Left forelimb (tissue), 1 donor: ENCODE measurements around the gene SMAD9.
"Not testable (repeated sequence)": the region's sequence is repeated elsewhere in the genome, so short reads cannot be mapped to it uniquely, and the experiment has no call there.

Experiments used
- DNase-seq: peaks from one replicate; pipeline ENCODE4 v3.0.0-alpha.2; 2018; ENCODE audit warnings: low spot score

SMAD9 gene

DNA sequence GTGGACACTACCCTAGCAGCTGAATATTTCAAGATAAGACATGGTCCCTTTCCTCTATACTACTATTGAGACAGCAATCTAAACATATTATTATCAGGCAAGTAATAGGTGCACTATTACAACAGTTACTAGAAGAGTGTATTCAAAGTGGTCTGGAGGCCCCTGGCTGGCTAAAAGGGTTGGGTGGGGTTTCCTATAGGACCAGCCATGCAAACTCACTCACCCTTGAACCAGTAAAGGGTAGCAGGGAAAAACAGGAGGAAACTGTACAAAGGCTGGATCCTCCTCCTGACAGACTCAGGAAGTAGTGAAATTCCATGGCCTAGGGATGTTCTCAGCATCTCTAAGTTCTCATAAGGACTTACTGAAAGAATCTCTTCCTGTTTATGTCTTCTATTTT, 7.7 kb downstream of the SMAD9 start:
- DNase-seq: no peak

- no peak for DNase-seq
These were observed 9.5 kb downstream of the SMAD9 start for GRCh38 chr13:36910545-36910944.

DNA sequence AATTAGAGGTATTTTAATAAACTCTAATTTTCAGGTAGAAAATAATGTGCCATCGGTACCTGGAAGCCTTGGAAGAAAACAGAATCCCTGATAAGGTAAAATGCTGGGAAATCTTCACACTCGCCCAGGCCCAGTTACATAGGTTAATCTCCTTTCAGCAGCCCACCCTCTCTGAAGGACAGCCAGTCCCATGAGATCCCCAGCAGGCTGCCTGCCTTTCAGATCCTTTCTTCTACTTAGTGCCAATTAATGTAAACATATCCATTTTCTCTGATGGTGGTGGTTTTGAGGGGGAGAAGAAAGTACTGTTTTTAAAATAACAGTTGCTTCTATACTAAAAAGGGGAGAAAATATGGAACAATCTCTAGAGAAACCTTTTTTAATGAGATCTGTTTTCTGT, 12.2 kb downstream of the SMAD9 start:
- no peak for DNase-seq

GRCh38 chr13:36907266-36907665, 12.8 kb downstream of the SMAD9 start:
- DNase-seq: no peak

DNA sequence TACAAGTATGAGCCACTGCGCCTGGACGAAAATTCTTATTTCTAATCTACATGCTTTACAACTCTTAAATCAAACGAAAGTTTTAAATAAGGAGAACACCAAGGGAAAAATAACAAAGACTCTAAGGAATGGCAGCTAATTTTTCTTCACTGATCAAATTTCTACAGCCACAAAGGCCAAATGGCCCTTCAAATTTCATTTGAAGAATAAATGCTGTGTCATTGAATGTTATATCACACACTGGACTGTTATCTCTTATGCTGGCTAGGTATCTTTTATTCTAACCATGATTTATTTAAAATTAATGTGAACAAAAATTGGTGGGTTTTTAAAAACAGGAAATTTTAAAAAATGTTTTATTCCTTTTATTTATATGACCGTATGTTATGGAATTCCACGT, 14.1 kb downstream of the SMAD9 start:
- no peak for DNase-seq

GRCh38 chr13:36903925-36904595, 16.0 kb downstream of the SMAD9 start:
- no peak for DNase-seq

- no peak for DNase-seq
These were observed 22.9 kb downstream of the SMAD9 start for GRCh38 chr13:36897054-36897616.

DNA sequence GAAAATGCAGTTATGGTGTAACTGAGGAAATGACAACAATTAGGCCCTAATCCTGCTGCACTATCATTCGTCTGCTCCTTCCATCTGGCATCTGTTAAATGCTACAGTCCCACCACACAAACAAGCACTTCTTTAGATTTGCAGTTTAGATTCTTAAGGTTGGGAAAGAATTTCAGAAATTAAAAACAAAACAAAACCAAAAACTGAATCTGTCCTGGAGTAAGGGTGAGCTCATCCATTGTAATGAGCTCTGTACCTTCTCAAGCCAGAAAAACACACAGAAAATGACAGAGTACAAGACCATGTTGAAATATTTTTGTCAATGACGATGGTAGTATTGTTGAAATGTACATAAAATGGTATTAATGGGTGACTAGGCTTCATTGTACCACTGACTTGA, 28.3 kb downstream of the SMAD9 start:
- no peak for DNase-seq

- no peak for DNase-seq
These were observed 31.4 kb downstream of the SMAD9 start for GRCh38 chr13:36888645-36889044.

DNA sequence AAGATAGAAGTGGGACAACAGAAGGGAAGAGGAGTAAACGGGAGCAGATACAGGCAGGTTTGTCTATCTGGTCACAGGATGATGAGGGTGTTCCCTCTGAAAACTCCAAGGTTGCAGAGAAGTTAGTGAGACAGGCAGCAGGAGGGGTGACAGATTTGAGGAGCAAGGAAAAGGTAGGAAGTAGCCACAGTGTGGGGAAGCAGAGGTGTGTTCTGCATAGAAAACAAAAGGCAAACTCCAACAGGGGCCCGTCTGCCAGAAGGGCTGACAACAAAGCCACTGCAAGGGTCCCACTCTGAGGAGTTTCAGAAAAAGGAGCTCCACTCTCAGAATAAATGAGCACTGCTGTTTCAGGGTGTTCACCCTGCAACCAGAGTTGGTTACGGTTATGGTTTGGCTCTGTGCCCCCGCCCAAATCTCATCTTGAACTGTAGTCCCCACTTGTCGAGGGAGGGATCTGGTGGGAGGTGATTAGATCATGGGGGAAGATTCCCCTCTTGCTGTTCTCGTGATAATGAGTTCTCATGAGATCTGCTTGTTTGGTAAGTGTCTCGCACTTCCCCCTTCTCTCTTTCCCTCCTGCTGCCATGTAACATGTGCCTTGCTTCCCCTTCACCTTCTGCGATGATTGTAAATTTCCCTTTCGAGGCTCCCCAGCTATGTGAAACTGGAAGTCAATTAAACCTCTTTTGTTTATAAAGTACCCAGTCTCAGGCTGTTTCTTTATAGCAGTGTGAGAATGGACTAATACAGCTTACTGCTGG, 32.1 kb downstream of the SMAD9 start:
- DNase-seq: no peak

GRCh38 chr13:36885901-36886300, 34.1 kb downstream of the SMAD9 start:
- DNase-seq: no peak

DNA sequence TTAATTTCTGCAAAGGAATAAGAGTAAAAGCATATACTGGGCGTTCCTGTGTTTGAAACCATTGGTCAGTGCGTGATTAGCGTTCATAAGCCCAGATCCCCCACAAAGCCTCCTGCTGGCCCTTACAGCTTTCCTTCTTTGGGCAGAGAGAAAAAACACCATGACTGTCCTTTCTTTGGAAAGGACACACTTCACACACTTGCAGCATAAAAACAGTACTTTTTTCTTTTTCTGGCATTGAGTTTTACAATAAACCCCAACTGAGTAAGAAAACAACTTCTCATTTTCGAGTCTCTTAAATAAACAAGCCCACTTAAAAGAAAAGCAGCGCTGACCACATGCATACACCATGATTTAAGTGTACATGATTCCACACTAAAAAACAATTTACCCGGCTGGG, 35.8 kb downstream of the SMAD9 start:
- no peak for DNase-seq

DNA sequence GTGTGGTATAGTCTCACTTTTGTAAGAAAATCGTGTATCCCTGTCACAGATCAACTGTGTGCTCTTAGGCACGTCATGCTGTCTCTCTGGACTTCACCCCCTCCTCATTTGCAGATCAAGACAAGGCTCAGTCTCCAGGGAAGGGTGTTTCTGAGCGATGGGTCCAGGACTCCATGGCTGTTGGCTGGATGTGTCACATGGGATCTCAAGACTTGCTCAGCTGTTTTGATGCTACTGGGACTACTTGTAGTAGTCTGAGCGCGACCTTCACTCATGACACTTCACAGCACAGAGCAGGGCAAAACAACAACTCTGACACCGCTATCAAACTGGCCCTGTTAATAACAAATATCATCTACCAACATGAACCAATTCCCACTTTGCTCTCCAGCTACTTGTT, 36.2 kb downstream of the SMAD9 start:
- no peak for DNase-seq

DNA sequence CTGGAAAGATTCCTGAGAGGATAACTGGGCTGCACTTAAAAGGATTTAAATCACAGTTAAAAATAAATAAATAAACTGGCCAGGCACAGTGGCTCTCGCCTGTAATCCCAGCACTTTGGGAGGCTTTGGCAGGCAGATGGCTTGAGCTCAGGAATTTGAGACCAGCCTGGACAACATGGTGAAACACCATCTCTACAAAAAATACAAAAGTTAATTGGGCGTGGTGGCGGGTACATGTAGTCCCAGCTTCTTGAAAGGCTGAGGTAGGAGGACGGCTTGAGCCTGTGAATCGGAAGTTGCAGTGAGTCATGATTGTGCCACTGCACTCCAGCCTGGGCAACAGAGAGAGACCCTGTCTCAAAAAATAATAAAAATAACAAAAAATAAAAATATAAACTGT, 36.6 kb downstream of the SMAD9 start:
- DNase-seq: not testable (repeated sequence)

DNA sequence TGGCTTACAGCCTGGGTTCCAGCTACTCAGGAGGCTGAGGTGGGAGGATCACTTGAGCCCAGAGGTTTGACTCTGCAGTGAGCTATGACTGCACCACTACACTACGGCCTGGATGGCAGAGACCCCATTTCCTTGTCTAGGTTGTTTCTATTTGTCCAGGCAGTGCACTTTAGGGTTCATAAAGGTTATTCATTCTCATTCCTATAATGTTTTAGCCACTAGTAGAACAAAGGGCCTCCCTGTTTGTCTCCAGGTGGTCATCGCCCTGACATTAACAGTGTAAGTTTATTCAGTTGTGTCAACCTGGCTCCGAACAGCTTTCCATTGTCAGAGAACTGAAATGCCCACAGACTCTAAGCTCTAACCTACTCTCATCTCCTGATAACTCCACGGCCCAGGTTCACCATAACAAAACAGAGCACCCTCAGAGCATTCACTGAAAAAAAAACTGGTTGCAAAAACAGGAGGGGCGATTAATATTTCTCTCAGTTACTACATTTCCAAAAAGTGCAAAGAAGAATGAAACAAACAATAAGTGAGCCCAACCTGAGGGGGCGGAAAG, 37.1 kb downstream of the SMAD9 start:
- DNase-seq: no peak

- no peak for DNase-seq
These were observed 39.1 kb downstream of the SMAD9 start for GRCh38 chr13:36880961-36881360.

- DNase-seq: no peak
These were observed 40.7 kb downstream of the SMAD9 start for GRCh38 chr13:36879218-36879938.

GRCh38 chr13:36875961-36876360, 44.1 kb downstream of the SMAD9 start:
- DNase-seq: no peak

DNA sequence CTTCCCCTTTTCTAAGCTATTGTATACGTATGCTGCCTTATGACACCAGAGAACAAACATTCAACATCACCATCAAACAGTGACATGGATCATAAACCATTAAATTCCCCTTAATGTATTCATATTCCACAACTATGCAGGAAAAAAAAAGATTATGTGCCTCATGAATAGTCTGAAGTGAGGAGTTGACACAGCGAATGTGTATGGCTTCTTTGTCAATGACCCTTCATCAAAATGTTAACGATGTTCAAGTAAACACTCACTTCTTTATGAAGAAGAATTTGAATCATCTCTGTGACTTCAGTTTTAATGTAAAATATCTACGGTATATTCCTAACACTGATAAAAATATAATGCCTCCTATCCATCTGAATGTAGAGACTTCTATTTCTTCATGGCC, 44.6 kb downstream of the SMAD9 start:
- no peak for DNase-seq

DNA sequence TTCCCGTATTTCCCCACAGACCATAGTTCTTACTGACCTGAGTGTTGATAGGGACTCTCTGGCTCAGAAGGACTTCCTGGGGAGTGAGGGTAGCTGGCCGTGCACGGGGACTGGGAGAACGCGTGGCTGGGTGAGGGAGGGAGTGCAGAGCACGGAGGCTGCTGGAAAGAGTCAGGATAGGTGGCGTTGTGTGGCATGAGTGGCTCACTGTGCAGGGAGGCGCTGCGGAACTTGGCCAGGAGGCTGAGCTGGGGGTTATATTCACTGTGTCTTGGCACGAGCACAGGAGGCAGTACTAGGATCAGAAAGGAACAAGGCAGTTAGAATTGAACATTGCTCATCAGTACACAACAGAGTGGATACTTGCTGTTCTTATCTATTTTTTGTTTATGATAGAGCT, 47.4 kb downstream of the SMAD9 start:
- DNase-seq: no peak

GRCh38 chr13:36870050-36870692, 49.9 kb downstream of the SMAD9 start:
- no peak for DNase-seq

DNA sequence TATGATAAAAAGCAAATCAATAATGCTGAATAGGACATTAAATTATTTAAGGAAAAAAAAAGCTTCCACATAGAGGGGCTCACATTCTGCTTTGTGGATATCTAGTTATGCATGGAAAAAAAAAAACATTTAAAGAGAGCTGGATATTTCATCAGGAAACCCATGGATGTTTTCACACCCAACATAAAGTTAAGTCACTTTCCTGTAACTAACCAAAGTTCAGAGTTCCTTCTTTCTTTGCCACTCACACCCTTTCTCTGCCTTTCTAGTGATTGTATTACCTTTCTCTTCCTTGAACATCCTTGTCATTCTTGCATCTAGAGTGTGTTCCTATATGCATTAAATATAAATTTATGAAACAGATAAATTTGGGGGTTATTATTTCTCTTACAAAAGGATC, 53.8 kb downstream of the SMAD9 start:
- no peak for DNase-seq
